Lower leg skin (tissue), 3 donors: ENCODE measurements around the gene TPPP.

ENCODE experiments used
- POLR2A ChIP-seq, 2 donors: fragments of 450-650 bp; IDR thresholded peaks; one replicate each; pipeline ENCODE4 v1.6.1; 2016 to 2017; ENCODE audit warnings: antibody characterized with exemption in 2 of 2, mild to moderate bottlenecking in 1 of 2, moderate library complexity in 1 of 2
- TF ChIP-seq, protein P1 (sequence below), 3 donors: fragments of 450-650 bp; IDR thresholded peaks; one replicate each; pipeline ENCODE4 v1.5.1; 2016; ENCODE audit warnings: antibody characterized with exemption in 3 of 3, mild to moderate bottlenecking in 3 of 3, moderate library complexity in 2 of 3

DNA sequence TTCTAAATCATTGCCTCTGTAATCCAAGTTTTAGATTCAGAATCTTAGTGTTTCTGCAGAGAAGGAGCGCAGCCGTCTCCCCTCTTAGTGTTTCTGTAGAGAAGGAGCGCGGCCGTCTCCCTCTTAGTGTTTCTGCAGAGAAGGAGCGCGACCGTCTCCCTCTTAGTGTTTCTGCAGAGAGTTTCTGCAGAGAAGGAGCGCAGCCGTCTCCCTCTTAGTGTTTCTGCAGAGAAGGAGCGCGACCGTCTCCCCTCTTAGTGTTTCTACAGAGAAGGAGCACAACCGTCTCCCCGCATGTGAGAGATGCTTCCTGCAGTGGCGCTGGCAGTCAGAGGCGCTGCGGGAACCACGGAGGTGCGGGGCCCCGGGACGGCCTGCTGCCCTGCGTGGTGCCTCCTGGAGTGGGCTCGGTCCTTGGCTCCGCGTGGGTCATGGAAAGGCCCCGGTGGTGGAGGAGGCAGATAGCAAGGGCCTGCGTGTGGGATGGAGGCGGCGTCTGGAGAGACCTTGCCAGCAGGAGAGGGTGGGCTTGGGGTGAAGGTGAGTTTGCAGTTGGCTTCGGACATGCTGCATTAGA, 70.1 kb downstream of the TPPP start:
- TF ChIP-seq POLR2A (IDR thresholded peaks at IDR 0.05) = no peak
- TF ChIP-seq, protein P1, sequence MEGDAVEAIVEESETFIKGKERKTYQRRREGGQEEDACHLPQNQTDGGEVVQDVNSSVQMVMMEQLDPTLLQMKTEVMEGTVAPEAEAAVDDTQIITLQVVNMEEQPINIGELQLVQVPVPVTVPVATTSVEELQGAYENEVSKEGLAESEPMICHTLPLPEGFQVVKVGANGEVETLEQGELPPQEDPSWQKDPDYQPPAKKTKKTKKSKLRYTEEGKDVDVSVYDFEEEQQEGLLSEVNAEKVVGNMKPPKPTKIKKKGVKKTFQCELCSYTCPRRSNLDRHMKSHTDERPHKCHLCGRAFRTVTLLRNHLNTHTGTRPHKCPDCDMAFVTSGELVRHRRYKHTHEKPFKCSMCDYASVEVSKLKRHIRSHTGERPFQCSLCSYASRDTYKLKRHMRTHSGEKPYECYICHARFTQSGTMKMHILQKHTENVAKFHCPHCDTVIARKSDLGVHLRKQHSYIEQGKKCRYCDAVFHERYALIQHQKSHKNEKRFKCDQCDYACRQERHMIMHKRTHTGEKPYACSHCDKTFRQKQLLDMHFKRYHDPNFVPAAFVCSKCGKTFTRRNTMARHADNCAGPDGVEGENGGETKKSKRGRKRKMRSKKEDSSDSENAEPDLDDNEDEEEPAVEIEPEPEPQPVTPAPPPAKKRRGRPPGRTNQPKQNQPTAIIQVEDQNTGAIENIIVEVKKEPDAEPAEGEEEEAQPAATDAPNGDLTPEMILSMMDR (IDR thresholded peaks at IDR 0.05) = no peak
